GM12892 (cell line): ENCODE results near the gene ZNRF3.
"Not testable (repeated sequence)": the region's sequence is repeated elsewhere in the genome, so short reads cannot be mapped to it uniquely, and the experiment has no call there.

Source experiments
- DNase-seq: peaks from one replicate; pipeline ENCODE4 v3.0.0; 2011; ENCODE audit not compliant: insufficient read length
- FAIRE-seq: peaks from 2 replicates; lab custom pipeline; 2011; peaks lifted over from hg19 to GRCh38; lab: Jason Lieb, UNC
- POLR2A ChIP-seq: IDR thresholded peaks from 2 replicates; pipeline ENCODE4 v1.6.1; 2011; ENCODE audit warnings: low read depth, low read length, control low read depth
- POLR2AphosphoS5 ChIP-seq: IDR thresholded peaks from 2 replicates; pipeline ENCODE4 v1.6.1; 2011; ENCODE audit warnings: low read depth, low read length, control low read depth
- TAF1 ChIP-seq: IDR thresholded peaks from 2 replicates; pipeline ENCODE4 v1.6.1; 2011; ENCODE audit warnings: low read depth, mild to moderate bottlenecking, control low read depth, low read length, borderline replicate concordance

Gene ZNRF3

GRCh38 chr22:29031227-29032011 is 148.0 kb downstream of the ZNRF3 start:
- no peak for TF ChIP-seq TAF1
- no peak for TF ChIP-seq POLR2A
- TF ChIP-seq POLR2AphosphoS5 = no peak
- FAIRE-seq (no peak), DNase-seq (no peak)

GRCh38 chr22:29032014-29032475 is 148.7 kb downstream of the ZNRF3 start:
- TF ChIP-seq POLR2AphosphoS5 (no peak), TAF1 (no peak), POLR2A (no peak)
- DNase-seq (no peak), FAIRE-seq (no peak)

- DNase-seq (no peak), FAIRE-seq (no peak)
- TF ChIP-seq TAF1 = no peak
- no peak for TF ChIP-seq POLR2A
- no peak for TF ChIP-seq POLR2AphosphoS5
Observed at GRCh38 chr22:29032584-29032983, 149.2 kb downstream of the ZNRF3 start.

GRCh38 chr22:29037340-29037932 is 154.1 kb downstream of the ZNRF3 start:
- TF ChIP-seq POLR2AphosphoS5 = no peak
- TF ChIP-seq TAF1 = no peak
- no peak for TF ChIP-seq POLR2A
- no peak for FAIRE-seq
- no peak for DNase-seq

GRCh38 chr22:29039148-29039547 is 155.8 kb downstream of the ZNRF3 start:
- TF ChIP-seq POLR2AphosphoS5 (no peak), TAF1 (no peak), POLR2A (no peak)
- FAIRE-seq (no peak), DNase-seq (no peak)

- not testable (repeated sequence) for FAIRE-seq, DNase-seq
Observed at GRCh38 chr22:29039684-29040083, 156.3 kb downstream of the ZNRF3 start.

GRCh38 chr22:29040385-29041275 is 157.3 kb downstream of the ZNRF3 start:
- FAIRE-seq (peak; percentile 64), DNase-seq (no peak)
- TF ChIP-seq POLR2A (no peak), POLR2AphosphoS5 (no peak), TAF1 (no peak)

- no peak for DNase-seq
- FAIRE-seq = no peak
- TF ChIP-seq TAF1 (no peak), POLR2A (no peak), POLR2AphosphoS5 (no peak)
Observed at GRCh38 chr22:29041408-29041807, 158.0 kb downstream of the ZNRF3 start.

GRCh38 chr22:29043906-29044575 is 160.7 kb downstream of the ZNRF3 start:
- FAIRE-seq = no peak
- no peak for TF ChIP-seq POLR2A
- TF ChIP-seq POLR2AphosphoS5 = no peak
- no peak for TF ChIP-seq TAF1
- no peak for DNase-seq

GRCh38 chr22:29044657-29045176 is 161.3 kb downstream of the ZNRF3 start:
- no peak for TF ChIP-seq POLR2A
- TF ChIP-seq TAF1 = no peak
- TF ChIP-seq POLR2AphosphoS5 = no peak
- no peak for DNase-seq
- FAIRE-seq = no peak
